ENCODE data around the gene SPAG8. TPM values are rescaled to one million over a fixed set of nuclear protein-coding genes. Genes with fewer than 3 reads are reported as not detected.
A peak's percentile ranks its signal among the peaks of the same experiment; 100 is the strongest.

SPAG8 gene
- total RNA-seq, 1 donor from 2014 or later = 3.7 TPM

DNA sequence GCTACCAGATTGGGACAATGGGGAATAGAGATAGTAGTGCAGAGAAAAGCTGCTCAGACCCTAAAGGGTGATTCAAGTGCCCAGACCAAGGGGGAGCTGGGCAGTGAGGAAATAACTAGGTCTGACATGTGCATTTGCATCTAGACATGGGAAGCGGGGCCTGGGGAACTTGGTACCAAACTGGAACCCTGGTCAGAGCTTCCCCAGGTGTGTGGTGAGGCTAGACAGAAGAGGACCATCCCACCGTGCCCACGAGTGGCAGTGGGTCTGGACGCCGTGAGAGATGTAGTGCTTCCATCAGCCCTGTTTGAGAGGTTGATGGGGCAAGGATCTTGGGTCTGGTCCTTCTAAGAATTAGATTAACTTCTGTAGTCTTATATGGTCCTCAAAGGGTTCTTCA is 24.5 kb upstream of the SPAG8 start:
- DNase-seq = no peak

DNA sequence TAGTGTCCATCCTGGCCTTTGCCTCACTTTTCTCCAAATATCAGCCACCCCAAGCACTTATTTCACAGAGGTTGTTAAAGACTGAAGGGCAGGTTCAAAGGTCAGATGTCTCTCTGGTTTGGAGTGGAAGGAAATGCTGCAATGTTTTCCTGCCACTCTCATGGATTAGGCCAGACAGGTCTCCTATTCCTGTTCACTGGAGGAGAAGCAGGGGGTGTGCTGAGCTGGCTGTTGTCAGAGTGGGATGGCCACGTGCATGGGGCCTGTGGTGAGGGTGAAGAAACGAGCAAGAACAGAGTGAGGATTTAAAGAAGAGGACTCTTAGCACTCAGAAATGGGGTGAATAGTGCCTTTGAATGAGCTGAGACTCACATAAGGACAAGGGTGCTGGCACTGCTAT is 23.7 kb upstream of the SPAG8 start:
- DNase-seq = no peak

DNA sequence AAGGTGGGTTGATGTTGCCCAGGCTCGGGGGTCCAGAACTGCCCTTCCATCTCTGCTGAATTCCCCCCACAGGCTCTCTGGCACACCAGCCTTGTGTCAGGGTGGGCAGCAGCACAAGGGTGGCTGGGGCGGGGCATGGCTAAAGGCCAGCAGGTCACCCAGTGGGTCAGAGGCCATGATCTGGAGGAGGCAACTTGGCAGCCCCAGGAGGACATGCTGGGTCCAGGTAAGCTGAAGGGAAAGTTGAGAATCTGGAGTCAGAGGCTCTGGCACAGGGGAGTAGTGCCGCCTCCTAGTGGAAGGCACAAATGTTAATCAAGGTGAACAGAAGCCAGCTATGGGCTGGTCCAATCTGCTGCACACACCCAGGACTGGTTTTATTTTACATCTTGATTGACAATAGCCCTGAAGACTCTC is 23.2 kb upstream of the SPAG8 start:
- DNase-seq = no peak

DNA sequence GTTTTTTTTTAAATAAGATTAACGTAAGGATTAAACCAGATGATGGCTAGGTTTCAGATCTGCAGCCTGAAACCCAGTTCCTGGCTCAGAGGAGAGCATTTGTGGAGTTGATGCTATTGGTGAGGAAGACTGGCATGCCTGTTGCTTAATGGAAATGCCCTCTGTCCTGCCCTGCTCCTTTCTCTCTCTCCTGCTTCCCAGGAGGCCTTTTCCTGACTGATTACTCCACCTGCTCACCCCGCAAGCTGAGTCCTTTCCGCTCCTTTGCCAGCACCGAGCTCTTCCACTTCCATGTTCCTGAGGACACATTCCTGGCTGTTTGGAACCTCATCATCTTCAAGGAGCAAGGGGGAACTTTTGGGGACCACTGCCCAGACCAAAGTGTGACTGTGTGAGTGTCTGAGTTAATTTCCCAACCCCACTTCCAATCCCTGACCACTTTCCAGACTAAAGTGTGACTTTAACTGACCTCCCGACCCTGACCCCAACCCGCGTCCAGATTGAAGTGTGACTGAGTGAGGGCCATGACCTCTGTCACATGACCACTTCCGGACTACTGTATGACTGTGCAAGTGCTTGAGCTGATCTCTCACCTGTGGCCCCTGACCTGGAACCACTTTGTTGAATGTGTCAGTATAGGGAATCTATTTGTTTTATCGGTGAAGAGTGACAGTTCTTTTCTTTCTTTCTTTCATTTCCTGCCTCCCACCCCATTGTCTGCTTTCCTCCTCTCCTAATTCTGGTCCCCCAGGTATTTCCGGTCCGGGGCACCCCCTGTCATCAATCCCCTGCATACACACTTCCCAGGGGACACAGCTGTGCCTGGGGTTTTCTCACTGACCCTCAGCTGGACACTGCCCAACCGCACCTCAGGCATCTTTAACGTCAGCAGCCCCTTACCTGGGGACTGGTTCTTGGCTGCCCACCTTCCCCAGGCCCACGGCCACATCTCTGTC is 22.5 kb upstream of the SPAG8 start:
- DNase-seq = no peak

DNA sequence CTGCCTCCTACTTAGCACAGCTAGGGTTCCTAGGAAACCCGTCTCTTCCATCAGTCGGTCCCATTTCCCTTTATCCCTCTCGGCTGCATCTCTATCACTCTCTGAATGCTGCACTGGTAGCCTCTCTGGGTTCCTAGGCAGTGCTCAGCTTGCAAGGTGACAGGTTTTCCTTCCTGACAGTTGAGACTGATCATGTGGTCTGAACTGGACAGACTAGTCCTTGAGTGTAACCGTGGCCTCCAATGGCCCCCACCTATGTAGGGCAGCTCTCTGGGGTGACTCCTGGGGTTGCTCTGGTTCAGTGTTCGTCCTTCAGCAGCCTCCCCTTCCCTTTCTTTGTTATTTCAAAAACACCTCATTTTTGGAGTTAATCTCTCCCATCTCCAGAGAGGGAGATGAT is 20.8 kb upstream of the SPAG8 start:
- DNase-seq = no peak

DNA sequence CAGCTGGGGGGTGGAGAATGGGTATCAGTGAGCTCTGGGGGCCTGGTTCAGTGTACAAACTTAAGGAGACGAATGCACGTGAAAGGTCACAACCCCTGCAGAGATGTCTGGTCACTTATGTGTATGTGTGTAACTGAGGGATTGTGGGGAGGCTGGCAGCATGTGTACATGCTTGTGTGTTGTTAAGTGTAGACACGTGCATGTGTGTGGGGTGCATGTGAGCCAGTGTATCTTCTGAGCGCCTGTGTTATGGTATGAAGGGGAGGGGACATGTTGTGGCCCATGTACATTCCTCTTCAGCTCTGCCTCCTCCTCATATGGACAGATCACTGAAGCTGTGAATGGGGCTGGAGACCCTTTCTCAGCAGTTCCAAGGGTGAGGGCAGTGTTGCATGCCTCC is 19.0 kb upstream of the SPAG8 start:
- DNase-seq = no peak

DNA sequence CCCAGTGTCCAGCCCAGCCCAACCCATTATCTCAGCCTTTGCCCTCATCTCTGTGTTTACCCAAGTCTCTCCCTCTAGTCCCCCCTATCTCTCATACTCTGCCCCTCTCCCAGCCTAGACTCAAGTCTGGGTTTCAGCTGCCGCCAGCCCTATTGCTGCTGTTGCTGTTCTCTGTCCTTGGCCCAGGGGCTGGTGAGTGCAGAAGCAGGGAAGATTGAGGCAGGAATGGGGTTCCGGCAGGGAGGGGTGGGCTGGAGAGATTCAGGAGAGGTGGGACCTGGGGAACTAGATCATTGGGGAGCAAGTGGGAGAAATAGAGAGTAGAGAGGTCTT is 17.7 kb upstream of the SPAG8 start:
- no peak for DNase-seq

DNA sequence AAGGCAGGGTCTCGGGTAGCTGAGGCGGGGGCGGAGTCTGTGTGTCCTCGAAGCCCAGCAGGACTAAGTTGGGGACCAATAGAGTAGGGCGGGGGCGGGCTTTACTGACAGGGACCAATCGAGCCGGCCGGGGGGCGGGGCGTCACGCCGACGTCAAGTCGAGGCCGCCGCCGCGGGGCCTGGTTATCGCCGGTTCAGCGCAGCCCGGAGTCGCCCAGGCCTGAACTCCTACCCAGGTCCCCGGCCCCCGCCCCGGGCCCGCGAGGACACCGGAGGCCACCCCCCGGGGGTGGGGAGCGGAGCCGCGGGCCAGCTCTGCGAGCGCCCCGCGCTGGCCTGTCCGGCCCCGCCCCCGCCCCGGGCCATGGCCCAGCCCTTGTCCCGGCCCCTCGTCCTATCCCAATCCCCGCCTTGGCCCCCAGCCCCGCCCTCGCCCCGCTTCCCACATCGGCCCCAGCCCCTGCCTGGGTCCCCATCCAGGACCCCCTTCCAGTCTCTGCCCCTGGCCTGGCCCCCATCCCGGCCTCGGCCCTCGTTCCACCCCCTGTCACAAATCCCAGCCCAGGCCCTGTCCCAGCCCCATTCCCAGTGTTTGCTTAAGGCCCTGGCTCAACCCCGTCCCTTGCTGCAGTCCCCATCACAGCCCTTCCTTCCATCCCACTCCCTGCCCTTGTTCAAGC is 17.2 kb upstream of the SPAG8 start, which contains the start of gene TMEM8B:
Gene TMEM8B (plus strand): TSS at position 145 of the 680 bp plus-strand sequence. CDS start 220 bp downstream, at position 365.
- DNase-seq = peak; percentile 98

DNA sequence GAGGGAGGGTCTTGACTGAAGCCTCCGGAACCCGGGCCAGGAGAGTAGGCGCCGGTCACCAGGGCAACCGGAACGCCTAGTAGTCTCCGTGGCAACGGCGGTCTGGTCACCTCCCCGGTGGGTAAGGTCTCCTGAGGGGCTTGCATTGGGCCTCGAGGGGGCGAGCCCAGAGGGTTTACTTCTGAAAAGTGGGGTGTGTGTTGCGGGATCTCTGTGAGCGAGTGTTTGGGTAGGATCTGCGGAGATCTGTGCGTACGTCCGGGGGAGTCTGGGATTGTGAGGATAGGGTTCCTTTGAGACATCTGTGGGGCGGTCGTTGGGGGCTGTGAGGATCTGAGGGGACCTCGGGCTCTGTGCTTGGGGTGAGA is 16.6 kb upstream of the SPAG8 start, which contains the start of gene FAM221B:
Gene FAM221B (minus strand): TSS at position 17 of the 368 bp plus-strand sequence. CDS start 2,571 bp downstream, outside the sequence.
- DNase-seq = no peak

DNA sequence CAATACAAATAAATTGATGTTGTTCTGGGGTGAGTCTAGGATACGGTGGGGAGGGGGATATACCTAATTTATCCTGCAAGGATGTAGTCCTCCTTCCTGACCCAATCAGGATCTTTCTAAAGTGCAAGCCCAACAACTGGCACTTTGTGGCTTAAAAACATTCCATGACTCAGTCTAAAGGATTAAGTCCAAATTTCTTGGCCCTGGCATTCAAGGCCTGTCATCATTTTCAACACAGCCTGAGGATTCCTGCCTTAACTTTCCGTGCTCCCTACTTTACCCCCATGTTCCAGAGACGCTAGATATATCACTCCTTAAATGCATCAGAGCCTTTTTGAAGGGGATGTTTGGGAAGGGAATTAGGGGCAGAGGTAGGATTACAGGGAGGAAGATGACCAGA is 15.4 kb upstream of the SPAG8 start:
- DNase-seq = no peak

DNA sequence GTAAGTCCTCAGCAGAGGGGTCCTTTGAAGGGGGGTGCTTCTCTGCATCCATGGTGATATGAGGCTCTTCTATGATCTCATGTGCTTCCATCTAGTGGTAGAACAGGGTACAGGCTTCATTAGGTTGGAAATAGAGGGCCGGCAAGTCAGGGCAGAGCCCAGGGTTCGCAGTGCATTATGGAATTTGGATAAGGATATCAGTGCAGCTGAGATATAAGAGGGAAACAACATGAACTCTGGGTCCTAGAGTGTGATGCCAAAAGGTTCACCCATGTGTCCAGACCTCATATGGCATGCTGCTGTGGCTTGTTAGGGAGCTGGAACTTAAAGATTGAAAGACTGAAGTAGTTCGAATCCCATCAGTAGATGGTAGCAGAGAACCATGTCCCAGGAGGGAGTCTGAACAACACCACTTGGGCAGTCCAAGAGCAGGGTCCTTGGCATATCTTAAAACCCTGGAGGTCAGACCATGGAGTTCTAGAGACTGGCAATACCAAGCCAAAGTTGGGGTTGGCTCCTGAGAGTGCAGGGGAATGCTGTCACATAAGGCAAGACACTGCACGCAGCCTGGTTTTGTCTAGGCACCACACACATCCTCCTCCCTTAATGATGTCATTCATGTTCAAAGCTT is 14.1 kb upstream of the SPAG8 start:
- peak; percentile 74 for DNase-seq

DNA sequence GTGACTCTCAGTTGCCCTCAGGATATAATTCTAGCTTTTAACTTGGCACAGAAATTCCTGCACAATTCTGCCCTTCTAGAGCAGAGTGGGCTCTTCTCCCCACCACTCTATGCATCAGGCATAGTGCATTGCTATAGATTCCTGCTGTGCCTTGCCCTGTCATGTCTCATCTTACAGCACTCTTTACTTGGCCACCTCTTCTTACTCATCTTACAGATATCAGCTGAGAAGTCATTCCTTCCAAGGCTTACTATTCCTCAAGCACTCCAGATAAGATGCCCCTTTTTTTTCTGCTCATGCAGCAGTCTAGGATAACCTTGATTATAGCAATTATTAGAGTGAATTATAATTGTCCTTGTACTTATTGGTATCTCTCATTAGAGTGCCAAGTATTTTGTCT is 10.9 kb upstream of the SPAG8 start:
- DNase-seq = no peak

DNA sequence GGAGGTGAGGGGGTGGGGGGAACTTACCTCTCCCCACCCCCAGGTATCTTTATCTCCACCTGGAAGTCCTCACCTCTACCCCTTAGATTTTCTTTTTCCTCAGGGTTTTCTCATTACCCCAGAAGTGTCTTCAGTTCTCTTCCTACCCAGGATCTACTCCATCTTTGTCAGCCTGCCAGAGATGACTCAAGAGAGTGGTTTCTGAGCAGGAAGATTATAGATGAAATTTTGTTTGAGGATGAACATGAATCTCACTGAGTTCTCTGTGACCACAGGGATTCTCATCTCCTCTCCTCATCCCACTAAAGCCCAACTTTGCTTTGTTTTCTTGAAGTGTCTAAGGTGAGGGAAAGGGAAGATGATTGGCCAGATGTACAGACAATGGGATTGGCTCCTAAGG is 8.0 kb upstream of the SPAG8 start:
- no peak for DNase-seq

DNA sequence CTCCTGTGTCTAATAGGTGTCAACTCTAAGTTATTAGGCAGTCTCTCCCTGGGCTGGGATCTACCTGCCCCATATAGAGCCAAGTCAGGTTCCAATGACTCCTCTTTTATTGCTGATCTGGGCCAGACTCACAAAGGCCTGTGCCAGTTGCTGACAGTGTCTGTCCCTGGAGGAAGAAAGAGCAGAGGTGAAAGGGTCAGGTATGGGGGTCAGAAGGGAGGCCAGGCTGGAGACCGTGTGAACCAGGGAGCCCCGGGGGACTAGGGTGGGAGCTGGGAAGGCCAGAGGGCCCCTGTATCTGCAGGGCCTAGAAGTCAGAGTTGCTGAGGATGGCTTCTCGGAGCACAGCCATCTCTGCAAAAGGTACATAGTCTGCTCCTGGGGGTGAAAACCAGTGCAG is 6.3 kb upstream of the SPAG8 start:
- DNase-seq = no peak

DNA sequence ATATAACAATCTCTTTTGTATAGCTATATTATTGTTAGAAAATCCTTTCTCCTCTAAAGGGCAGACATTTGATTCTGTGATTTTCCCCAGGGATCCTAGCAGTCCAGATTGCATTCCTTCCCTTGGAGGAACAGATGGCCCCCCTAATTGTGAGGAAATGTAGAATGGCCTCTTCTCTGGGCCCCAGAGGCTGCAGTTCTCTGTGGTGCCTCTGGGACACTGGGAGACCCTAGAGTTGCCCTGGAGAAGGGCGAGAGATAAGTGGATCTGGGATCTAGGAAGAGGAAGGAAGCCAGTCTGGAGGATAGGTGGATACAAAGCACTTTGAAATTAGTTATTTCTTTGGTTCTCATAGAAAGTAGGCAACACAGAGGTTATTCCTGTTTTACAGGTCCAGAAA is 4.6 kb upstream of the SPAG8 start:
- no peak for DNase-seq

DNA sequence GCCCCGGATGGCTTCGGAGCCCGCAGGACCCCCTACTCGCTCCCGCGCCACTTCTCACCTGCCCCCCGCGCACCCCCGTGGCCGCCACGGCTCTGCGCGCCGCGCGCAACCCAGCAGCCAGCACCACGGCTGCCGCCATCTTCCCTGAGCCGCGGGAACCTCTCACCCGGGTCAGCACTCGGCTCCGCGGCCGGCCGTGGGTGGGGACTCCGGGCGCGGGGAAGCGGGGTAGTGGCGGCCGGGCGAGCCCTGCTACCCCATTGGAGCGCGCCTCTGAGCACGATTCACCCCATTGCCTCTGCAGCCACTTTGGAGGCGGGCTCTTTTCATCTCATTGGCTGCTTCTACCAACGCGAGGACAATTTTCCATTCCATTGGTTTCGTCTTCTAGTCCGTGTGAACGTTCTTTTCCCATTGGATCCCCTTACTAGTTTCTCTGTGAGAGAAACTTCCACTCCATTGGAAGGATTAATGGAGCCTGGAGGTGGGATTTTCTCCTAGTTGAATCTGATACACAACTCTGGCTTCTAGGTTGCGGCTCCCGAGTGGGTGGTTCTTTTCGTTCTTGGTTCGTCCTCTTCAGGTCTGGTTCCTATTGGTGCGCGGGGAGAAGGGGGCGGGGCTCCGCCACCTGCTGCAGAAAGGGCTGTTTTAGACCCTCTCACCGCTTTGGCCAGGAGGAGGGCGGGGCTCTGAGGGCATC is 2.9 kb upstream of the SPAG8 start, which contains the start of gene HINT2:
Gene HINT2 (minus strand): TSS at position 202 of the 703 bp plus-strand sequence. CDS start 63 bp downstream, at position 139.
- DNase-seq = peak; percentile 99

DNA sequence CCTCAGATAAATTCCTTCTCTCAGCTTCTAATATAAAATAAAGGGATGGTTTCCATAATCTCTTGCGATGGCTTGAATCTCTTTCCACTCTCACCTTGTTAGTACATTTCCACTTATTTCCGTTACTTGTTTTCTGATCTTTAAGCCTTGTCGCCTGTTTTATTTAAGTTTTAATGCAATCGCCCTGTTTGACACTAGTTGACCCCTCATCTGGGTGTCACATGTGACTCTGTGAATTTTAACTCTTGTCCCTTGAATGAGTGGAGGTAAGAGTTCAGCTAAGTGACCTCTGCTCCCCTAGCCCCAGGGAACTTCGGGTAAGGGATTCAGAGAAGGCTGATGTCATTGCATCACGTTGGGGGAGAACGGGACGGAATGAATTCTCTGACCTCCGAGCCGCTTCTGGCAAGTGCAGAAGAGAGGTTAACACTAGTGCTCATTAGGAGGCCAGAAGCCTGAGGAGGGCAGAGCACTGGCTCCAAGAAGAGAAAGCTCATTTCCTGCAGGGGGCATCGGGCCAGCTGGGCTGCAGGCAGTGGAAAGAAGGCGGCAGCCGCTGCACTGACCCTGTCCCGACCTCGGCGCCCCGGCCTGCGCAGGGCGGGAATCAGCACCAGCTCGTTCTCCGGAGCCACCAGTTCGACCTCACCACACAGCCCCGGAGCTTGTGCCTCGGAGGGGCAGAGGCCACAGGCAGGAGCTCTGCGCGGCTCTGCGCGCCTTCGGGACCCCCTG is 2.2 kb upstream of the SPAG8 start:
- peak; percentile 84 for DNase-seq

DNA sequence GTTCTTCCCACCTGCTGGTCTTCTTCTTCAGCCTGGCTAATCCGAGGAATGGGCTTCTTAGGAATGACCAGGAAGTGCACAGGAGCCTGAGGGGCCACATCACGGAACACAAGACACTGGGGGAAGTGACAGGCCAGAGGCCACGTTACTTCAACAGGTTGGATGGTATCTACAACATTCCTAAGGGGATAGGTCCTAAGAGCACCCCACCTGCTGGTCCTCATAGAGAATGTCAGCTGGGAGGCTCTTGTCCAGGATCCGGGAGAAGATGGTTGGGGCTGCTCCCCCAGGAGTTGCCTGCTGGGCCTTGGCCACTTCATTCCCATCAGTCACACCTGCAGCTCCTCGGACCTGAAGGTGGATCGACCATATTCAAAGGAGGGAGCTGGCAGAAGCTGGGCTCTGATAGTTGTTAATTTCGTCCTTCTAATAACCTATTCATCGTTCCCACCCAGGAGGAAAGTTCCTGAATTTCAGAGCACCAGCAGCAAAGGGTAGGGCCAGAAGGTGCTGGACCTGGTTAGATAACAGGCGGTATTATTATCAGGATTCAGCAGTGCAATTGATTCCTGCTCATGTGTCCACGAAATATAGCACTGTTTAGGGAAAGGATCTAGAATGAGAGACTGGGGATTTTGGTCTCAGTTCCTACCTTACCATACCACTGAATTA is 1.5 kb upstream of the SPAG8 start:
- no peak for DNase-seq

DNA sequence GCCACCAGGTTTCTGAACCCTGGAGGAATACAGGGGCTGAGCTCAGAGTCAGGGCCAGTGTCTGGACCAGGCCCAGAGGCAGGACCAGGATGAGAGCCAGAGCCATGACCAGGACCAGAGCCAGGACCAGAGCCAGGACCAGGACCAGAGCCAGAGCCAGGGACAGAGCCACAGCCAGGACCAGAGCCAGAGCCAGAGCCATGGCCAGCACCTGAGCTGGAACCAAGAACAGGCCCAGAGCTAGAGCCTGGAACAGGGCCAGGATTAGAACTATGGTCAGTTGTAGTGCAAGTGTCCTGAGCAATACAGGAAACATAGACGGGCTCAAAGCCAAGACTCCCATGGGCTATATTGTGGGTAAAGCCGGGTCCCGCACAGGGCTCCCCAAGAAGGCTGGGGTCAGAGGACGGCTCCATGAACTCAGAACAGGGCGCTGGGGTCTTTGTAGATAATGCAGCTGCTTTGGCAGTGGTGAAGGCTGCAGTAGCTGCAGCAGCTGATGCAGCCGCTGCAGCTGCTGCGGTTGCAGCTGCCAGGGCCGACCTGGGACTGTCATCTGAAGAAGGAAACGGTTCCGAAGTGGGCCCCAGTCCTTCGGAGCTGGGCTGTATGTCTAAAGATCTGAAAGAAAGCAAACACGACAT is 559 bp downstream of the SPAG8 start:
- DNase-seq = no peak

DNA sequence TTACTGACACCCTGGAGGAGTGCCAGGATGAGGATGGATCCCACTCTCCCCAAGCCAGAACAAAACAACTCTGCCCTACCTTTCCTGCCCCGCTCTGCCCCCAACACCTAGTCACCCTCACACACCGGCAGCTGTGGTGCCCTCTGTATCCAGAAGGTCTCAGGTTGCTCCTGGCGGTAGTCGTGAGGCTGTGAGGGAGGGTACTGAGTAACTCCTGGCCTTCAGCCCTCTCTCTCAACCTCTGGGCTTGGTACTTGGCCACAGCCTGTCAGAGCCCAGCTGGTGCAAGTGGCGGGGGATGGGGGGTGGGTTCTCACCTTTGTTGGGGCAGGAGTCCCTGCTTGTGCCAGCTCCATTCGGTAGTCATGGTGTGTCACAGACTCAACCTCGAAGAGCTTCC is 1.9 kb downstream of the SPAG8 start:
- DNase-seq = no peak

Measured in tongue (tissue), 2 donors.